ENCODE data around the gene NRARP.

NRARP gene

DNA sequence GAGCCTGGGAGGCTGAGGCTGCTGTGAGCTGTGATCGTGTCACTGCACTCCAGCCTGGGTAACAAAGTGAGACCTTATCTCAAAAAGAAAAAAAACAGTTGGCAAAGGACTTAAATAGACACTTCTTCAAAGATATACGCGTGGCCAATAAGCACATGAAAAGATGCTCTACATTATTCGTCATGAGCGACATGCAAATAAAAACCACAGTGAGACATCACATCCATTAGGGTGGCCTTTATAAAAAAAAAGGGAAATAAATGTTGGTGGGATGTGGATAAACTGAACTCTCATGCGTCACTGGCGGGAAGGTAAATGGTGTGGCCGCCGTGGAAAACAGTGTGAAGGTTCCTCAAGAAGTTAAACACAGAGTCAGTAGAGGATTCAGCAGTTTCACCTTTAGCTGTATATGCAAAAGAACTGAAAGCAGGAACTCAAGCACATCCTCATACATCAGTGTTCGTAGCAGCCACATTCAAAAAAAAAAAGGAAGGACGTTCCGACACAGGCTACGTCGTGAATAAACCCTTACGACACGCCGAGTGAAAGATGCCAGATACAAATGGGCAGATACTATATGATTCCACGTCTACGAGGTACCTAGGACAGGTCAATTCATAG is 24.5 kb upstream of the NRARP start:
- TF ChIP-seq, protein P1, sequence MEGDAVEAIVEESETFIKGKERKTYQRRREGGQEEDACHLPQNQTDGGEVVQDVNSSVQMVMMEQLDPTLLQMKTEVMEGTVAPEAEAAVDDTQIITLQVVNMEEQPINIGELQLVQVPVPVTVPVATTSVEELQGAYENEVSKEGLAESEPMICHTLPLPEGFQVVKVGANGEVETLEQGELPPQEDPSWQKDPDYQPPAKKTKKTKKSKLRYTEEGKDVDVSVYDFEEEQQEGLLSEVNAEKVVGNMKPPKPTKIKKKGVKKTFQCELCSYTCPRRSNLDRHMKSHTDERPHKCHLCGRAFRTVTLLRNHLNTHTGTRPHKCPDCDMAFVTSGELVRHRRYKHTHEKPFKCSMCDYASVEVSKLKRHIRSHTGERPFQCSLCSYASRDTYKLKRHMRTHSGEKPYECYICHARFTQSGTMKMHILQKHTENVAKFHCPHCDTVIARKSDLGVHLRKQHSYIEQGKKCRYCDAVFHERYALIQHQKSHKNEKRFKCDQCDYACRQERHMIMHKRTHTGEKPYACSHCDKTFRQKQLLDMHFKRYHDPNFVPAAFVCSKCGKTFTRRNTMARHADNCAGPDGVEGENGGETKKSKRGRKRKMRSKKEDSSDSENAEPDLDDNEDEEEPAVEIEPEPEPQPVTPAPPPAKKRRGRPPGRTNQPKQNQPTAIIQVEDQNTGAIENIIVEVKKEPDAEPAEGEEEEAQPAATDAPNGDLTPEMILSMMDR (IDR thresholded peaks at IDR 0.05; ENCODE audit: control insufficient read depth, insufficient read depth, low read depth, low read length, missing control alignments): no peak
- no peak for DNase-seq (ENCODE audit: low read depth)
- no peak overlapping the region for H3K4me3 ChIP-seq (ENCODE audit: control insufficient read depth, low read depth, low read length)

DNA sequence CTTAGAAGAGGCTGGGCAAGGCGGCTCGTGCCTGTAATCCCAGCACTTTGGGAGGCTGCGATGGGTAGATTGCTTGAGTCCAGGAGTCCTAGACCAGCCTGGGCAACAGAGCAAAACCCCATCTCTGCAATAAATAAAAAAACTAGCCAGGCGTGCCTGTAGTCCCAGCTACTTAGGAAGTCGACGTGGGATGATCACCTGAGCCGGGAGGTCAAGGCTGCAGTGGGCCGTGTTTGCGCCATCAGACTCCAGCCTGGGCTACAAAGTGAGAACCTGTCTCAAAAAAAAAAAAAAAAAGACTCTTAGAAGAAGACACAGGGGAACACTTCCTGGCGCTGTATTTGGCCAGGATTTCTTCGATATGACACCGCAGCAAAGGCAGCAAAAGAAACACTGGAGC is 23.7 kb upstream of the NRARP start:
- H3K4me3 ChIP-seq (ENCODE audit: control insufficient read depth, low read depth, low read length): no peak overlapping the region
- TF ChIP-seq, protein P1 (IDR thresholded peaks at IDR 0.05; ENCODE audit: control insufficient read depth, insufficient read depth, low read depth, low read length, missing control alignments): no peak
- no peak for DNase-seq (ENCODE audit: low read depth)

DNA sequence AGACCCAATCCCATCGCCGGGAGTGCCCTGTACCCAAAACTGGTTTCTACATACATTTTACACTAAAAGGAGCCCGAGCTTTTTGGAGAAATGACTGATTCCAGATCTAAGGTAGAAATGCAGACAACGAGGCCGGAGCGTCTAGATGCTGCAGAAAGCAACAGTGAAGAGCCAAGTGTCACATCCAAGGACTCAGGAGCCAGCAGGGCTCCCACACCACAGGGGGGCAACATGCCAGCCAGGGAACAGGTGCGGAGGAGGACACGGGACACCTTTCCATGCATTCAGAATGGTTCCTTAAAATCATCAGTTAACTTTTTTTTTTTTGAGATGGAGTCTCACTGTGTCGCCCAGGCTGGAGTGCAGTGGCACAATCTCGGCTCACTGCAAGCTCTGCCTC is 23.1 kb upstream of the NRARP start:
- no peak for DNase-seq (ENCODE audit: low read depth)
- TF ChIP-seq, protein P1 (IDR thresholded peaks at IDR 0.05; ENCODE audit: control insufficient read depth, insufficient read depth, low read depth, low read length, missing control alignments): no peak
- H3K4me3 ChIP-seq (ENCODE audit: control insufficient read depth, low read depth, low read length): no peak overlapping the region

DNA sequence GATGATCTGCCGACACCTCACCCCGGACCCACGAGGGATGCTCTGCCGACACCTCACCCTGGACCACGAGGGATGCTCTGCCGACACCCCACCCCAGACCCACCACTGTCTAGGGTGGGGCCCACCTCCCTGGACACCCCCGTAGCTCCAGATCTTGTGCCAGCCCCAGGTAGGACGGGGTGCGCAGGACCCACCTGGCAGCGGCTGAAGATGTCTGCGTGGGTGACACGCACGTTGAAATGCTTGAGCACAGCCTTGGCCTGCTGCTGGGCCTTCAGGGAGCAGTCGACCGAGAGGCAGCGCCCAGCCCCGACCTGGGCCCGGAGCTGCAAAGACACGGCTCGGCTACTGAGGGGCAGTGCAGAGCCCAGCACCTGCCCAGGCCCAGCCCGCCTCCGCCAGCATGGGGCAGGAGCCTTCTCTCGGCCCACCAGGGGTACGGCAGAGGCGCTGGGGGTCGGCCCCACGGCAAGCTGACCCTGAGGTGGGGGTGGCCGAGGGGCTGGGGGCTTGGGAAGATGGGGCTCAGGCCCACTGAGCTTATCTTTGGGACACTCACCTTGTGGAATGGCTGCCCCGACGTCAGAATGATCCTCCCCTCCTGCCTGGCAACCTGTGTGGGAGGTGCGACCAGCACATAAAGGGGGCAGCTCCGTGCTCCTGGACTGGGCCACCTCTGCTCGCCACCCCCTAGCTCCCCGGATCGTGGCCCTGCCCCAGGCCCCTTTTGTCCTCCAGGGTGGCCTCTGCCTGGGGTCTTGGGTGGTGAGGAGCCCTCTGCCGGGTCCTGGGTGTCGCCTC is 21.7 kb upstream of the NRARP start:
- TF ChIP-seq, protein P1 (IDR thresholded peaks at IDR 0.05; ENCODE audit: control insufficient read depth, insufficient read depth, low read depth, low read length, missing control alignments): no peak
- no peak overlapping the region for H3K4me3 ChIP-seq (ENCODE audit: control insufficient read depth, low read depth, low read length)
- no peak for DNase-seq (ENCODE audit: low read depth)

DNA sequence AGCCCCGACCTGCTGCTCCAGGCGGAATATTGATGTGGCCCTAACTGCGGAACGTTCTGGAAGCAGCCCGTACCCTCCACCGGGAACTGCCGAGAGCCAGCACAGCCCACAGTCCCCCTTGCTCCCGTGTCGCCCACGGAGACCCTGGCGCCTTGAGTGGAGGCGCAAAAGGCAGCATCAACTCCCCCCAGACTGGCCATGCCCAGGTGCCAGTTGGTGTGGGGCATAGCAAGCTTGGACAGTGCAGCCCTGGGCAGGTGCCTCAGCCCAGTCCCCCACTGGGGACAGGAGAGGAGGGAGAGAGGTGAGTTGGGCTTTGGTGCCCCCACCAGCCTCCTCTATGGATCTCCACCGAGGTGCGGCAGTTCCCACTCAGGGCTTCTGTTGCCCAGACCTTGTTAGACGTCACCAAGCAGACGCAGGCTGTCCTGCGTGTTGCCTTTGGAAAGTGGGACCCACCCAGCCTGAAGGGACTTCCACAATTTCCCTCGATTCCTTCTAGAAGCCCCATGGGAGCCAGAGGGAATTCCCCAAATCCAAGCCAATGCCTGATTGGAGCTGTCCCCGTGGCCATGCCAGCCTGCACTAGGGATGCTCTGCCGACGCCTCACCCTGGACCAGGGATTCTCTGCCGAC is 19.8 kb upstream of the NRARP start:
- H3K4me3 ChIP-seq (ENCODE audit: control insufficient read depth, low read depth, low read length): no peak overlapping the region
- no peak for DNase-seq (ENCODE audit: low read depth)
- TF ChIP-seq, protein P1 (IDR thresholded peaks at IDR 0.05; ENCODE audit: control insufficient read depth, insufficient read depth, low read depth, low read length, missing control alignments): no peak

DNA sequence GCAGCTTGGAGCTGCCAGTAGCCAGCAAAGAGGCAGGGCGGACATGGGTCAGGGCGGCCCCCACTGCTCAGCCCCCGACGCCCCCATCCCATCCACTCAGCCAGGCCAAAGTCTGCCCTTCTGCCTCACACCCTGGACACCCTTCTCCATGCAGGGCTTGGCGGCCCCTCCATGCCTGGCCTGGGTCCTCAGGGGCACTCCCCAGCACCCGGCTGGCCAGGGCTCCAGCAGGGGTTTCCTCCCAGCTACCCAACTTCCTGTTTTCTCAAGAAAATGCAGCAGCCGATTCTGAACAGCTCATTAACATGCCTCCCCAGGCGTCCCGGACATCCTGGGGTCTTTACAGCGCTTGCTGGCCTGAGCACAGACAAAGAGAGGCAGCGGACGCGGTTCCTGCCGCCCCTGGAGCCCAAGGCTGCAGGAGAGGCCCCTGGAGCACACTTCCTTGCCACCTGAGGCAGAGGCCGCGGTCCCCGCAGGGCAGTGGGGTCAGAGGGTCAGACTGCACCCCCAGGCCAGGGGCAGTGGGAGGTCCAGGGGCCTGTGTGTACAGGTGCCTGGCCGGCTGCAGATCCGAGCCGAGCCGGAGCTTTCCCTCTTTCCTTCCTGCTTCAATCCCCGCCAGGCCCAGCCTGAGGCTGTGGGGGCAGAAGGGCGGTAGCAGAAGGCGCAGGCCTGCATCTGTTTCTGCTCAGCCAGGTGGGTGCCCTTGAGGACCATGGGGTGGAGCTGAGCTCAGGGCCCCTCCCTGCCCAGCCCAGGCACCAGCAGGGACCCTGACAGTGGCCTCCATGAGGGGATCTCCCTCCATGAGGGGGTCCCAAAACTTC is 18.7 kb upstream of the NRARP start:
- H3K4me3 ChIP-seq (ENCODE audit: control insufficient read depth, low read depth, low read length): no peak overlapping the region
- TF ChIP-seq, protein P1 (IDR thresholded peaks at IDR 0.05; ENCODE audit: control insufficient read depth, insufficient read depth, low read depth, low read length, missing control alignments): no peak
- no peak for DNase-seq (ENCODE audit: low read depth)
